HK-2 (cell line): ENCODE measurements around the gene CDK18.
"Not testable (repeated sequence)": the region's sequence is repeated elsewhere in the genome, so short reads cannot be mapped to it uniquely, and the experiment has no call there.

Experiments
- DNase-seq: peaks from one replicate; pipeline ENCODE4 v3.0.0-alpha.2; 2018; ENCODE audit not compliant: unreplicated experiment

Gene CDK18

DNA sequence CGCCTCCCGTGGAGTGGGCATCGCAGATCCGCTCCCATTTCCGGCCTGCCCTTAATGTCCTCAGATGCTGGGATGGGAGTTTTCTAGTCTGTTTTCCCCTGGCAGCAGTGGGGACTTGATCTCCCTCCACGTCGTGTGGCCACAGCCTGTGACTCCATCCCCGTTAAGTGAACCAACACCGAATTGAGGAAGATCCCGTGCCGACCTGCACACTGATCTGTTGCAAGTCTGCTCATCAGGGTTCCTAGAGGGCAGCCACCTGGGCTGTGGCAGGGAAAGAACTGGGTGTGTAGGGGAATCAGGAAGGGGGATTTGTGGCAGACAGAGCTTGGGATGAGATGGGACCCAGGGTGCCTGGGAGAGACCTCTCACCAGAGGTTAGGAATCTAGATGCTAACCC, 23.3 kb upstream of the CDK18 start:
- no peak for DNase-seq

- DNase-seq = no peak
These were observed 22.8 kb upstream of the CDK18 start for GRCh38 chr1:205481629-205482151.

DNA sequence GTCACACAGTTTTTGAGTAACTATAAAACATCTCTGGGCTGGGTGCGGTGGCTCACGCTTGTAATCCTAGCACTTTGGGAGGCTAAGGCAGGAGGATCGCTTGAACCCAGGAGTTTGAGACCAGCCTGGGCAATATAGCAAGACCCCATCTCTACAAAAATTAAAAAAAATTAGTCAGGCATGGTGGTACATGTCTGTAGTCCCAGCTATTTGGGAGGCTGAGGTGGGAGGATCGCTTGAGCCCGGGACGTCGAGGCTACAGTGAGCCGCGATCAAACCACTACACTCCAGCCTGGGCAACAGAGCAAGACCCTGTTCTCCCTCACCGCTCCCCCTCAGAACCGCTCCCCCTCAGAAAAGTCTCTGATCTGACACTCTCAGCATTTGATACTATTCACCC, 21.9 kb upstream of the CDK18 start:
- not testable (repeated sequence) for DNase-seq

- no peak for DNase-seq
These were observed 21.1 kb upstream of the CDK18 start for GRCh38 chr1:205483372-205483771.

- DNase-seq = peak; percentile 79
These were observed 19.2 kb upstream of the CDK18 start for GRCh38 chr1:205484985-205485967.

- no peak for DNase-seq
These were observed 18.2 kb upstream of the CDK18 start for GRCh38 chr1:205486258-205486657.

DNA sequence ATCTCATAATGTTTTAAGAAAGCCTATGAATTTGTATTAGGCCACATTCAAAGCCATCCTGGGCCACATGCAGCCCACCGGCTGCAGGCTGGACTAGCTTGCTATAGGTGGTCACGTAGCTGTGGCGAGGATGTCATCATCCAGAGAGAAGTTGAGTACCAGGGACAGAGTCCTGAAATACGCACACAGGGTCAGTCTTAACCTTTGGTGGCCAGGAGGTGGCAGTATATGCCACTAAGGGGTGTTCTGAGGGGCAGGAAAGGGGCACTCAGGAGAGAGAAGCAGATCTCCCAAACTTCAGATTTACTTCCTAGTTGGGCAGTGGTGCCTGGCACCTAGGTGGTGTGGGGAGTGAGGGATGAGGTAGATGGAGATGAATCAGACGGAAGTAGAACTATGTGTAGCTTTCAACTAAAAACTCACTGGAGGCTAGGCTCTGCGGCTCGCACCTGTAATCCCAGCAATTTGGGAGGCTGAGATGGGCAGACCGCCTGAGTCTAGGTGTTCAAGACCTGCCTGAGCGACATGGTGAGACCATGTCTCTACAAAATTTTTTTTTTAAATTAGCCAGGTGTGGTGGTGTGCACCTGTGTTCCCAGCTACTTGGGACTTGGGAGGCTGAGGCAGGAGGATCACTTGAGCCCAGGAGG, 16.3 kb upstream of the CDK18 start:
- DNase-seq = peak; percentile 53

- no peak for DNase-seq
These were observed 12.7 kb upstream of the CDK18 start for GRCh38 chr1:205491794-205492193.

GRCh38 chr1:205492201-205492667, 12.2 kb upstream of the CDK18 start:
- DNase-seq = no peak

DNA sequence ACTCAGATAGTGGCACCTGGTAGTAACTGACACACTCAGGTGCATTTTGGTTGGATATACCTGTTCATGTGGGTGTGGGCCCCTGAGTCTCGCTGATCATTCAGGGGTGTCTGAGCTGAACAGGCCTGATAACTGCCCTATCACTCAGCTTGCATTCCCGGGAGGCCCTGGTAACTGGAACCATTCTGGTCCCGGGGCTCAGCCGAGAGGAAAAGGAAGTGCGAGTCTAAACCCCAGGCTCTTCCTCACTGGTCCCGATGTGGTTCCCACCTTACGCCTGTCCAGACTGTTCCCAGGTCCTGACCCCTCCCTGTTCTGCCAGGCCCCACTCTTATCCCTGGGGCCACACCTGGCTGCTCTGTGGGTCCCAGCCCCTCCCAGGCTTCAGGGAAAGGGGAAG, 11.7 kb upstream of the CDK18 start:
- DNase-seq = no peak

DNA sequence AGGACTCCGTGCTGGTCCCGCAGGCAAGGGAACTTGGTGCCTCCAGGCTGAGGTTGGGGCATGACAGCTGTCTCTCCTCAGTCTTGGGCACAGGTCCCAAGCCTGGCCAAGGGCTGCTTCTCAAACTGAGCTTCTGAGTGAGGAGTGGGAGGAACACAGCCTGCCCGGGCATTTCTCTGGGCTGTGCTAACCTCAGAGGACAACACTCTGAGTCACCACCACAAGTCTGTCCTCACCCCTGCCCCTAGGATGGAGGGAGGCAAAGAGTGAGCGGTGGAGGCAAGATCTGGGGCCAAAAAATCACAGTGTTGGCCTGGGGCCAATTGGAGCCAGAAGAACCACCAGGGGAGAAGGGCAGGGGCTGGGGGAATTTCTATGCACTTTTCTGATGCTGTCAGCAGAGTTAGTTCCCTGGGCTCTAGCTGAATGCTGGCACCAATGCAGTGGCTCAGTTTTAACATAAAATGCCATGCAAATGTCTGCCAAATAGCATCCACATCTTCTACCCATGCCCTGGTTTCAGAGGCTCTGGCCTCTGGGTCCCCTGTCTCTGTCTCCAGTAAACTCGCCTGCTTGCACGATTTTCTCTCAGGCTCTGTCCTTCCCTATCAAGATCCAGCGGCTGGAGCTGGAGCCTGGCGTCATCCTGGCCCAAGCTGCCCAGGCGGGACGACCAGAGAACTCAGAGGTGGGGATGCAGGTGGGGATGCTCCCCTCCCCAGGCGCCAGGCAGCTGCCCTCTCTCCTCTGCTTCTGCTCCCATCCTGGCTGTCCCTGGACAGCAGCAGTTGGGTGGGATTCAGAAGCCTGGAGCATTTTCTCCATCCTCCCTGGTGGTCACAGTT, 11.0 kb upstream of the CDK18 start:
- peak; percentile 47 for DNase-seq

GRCh38 chr1:205494115-205494514, 10.4 kb upstream of the CDK18 start:
- DNase-seq = no peak

GRCh38 chr1:205495237-205495823, 9.1 kb upstream of the CDK18 start:
- DNase-seq = no peak

- no peak for DNase-seq
These were observed 7.8 kb upstream of the CDK18 start for GRCh38 chr1:205496661-205497060.

GRCh38 chr1:205497351-205497750, 7.1 kb upstream of the CDK18 start:
- DNase-seq = no peak

- no peak for DNase-seq
These were observed 4.7 kb upstream of the CDK18 start for GRCh38 chr1:205499789-205500188.

GRCh38 chr1:205500240-205501233, 3.9 kb upstream of the CDK18 start:
- no peak for DNase-seq

DNA sequence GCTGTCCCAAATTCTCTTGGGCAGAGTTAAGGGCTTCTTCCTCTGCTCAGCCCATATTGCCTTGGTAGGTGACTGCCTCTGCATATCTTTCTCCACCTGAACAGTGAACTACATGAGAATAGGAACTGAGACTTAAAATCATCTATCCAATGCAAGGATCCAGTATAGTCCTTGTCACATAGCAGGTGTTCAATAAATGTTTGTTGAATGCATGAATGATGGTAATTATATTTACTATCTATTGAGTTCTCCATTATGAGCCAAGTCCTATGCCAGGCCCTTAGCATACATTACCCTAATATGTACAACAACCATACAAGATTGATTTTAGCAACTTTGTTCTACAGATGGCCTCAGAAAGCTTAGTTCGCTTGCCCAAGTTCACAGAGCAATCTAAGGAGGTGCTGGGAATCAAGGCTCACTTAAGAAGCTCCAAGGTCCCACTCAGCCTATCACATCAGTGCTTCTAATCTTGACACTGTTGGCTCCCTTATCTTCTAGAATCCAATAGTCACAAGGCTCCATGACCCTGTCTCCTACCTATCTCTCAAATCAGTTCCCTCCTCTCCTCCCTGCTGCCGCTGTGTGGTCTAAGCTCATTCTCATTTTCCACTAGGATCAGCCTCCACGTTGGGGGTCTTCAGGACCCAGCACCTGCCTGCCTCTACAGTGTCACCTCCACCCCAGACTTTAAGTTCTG, 2.2 kb upstream of the CDK18 start:
- no peak for DNase-seq

GRCh38 chr1:205502992-205503391, 1.5 kb upstream of the CDK18 start:
- DNase-seq = no peak
